Activated B cell treated with CpG ODN at 0.5 μM for 24 hours (primary cell): ENCODE results near the gene OXNAD1. TPM values are rescaled to one million over a fixed set of nuclear protein-coding genes. Genes with fewer than 3 reads are reported as not detected.

Experiments used
- ATAC-seq: fragments of 200-7000 bp; cut with Tn5 transposase; one replicate; pipeline ENCODE4 v1.10.0; 2021; ENCODE audit warnings: low read depth, mild to moderate bottlenecking, moderate library complexity
- CTCF ChIA-PET: fragments of 350-600 bp; sonication (Branson Sonifier 250); formaldehyde crosslinking; loops from one replicate; lab custom pipeline; 2021; ENCODE audit warnings: antibody characterized with exemption; lab: Charles Lee
- POLR2A ChIA-PET: fragments of 350-600 bp; sonication (Branson Sonifier 250); formaldehyde crosslinking; loops from one replicate; lab custom pipeline; 2021; ENCODE audit warnings: antibody characterized with exemption; lab: Charles Lee
- DNase-seq: peaks from one replicate; pipeline ENCODE4 v3.0.0; 2022
- H3K27ac Mint-ChIP-seq: one replicate; pipeline ENCODE4 v1.8.0; 2020; ENCODE audit warnings: mixed read lengths
- H3K27me3 Mint-ChIP-seq: one replicate; pipeline ENCODE4 v1.8.0; 2021; ENCODE audit warnings: mixed read lengths
- H3K36me3 Mint-ChIP-seq: one replicate; pipeline ENCODE4 v1.8.0; 2021; ENCODE audit warnings: low read depth, mixed read lengths
- H3K4me1 Mint-ChIP-seq: one replicate; pipeline ENCODE4 v1.8.0; 2021; ENCODE audit warnings: mixed read lengths
- H3K4me3 Mint-ChIP-seq: one replicate; pipeline ENCODE4 v1.8.0; 2020; ENCODE audit warnings: mild to moderate bottlenecking, mixed read lengths
- H3K9me3 Mint-ChIP-seq: one replicate; pipeline ENCODE4 v1.8.0; 2020; ENCODE audit warnings: mixed read lengths
- intact Hi-C: fragments of 100-400 bp; cut with micrococcal nuclease; formaldehyde crosslinking; loops from one replicate; pipeline ENCODE4 v1.15.1; 2024
- total RNA-seq: library from RNA; stranded (reverse); gene quantifications from 2 replicates; pipeline ENCODE4 v1.2.3, GENCODE V29; 2022
- TF ChIP-seq, protein P1 (sequence below): fragments of 200-600 bp; IDR thresholded peaks from one replicate; pipeline ENCODE4 v1.8.0; 2022; ENCODE audit warnings: antibody characterized with exemption, mild to moderate bottlenecking

Gene OXNAD1
- total RNA-seq, 1 donor from 2014 or later: 8.7 TPM

DNA sequence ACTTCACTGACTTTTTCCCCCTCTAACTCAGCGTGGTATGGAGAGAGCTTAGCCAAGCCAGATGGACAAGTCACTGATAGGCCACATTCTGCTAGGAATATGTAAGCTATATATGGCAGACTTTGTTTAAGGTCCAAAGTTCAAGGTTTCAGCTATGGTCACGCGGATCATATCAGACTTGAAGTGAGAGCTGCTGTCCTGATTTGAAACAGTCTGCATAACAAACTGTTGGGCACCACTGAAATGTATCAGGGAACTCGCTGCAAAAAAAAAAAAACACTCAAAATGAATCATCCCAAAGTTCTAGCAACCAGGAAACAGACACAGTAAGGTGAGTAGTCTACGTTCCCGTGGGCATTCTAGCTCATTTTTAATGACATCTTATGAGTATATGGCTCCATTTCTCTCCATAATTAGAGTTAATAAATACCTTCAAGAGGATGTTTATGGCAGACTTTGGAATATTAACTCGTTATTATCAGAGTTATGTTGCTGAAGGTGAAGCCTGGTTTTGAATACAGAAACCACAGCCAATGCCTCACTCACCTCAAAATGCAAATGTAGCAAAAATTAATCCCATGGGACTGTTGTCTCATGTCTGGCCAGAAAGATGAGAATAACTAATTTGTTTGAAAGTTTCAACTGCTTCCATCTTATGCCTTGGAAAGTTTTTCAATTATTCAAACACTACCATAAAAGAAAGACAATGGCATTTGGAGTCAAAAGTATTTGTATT, 12.6 kb upstream of the OXNAD1 start:
- no peak overlapping the region for H3K4me3 Mint-ChIP-seq
- no peak for DNase-seq
- intact Hi-C loops: no loop called here
- ChIA-PET CTCF (no interaction called here), POLR2A (no interaction called here)
- H3K4me1 Mint-ChIP-seq: peaks cover 20% of the 10 kb centered on the region
- H3K9me3 Mint-ChIP-seq: no peaks in the 10 kb centered on the region
- peak; percentile 40 for ATAC-seq
- TF ChIP-seq, protein P1, sequence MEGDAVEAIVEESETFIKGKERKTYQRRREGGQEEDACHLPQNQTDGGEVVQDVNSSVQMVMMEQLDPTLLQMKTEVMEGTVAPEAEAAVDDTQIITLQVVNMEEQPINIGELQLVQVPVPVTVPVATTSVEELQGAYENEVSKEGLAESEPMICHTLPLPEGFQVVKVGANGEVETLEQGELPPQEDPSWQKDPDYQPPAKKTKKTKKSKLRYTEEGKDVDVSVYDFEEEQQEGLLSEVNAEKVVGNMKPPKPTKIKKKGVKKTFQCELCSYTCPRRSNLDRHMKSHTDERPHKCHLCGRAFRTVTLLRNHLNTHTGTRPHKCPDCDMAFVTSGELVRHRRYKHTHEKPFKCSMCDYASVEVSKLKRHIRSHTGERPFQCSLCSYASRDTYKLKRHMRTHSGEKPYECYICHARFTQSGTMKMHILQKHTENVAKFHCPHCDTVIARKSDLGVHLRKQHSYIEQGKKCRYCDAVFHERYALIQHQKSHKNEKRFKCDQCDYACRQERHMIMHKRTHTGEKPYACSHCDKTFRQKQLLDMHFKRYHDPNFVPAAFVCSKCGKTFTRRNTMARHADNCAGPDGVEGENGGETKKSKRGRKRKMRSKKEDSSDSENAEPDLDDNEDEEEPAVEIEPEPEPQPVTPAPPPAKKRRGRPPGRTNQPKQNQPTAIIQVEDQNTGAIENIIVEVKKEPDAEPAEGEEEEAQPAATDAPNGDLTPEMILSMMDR: no peak
- no peak overlapping the region for H3K27ac Mint-ChIP-seq
- peaks cover 4% of the 10 kb centered on the region for H3K36me3 Mint-ChIP-seq
- peaks cover 10% of the 10 kb centered on the region for H3K27me3 Mint-ChIP-seq

DNA sequence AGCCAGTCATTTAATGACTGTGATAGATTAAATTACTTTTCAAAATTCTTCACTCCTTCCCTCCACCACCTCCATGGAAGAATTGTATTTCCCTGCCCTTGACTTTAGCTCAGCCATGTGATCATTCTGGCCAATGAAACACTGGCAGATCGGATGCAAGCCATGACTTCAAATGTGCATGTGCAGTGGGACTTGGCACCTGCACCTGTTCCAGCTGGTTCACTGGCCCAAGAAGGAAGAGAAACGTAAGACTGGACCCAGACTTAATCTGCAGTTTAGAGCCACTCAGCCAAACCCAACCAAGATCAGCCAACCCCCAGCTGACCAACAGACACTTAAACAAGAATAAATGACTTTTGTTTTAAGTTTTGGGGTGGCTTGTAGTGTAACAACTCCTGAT, 12.0 kb upstream of the OXNAD1 start:
- Mint-ChIP-seq H3K27me3 (peaks cover 10% of the 10 kb centered on the region), H3K36me3 (peaks cover 4% of the 10 kb centered on the region), H3K4me3 (no peak overlapping the region), H3K27ac (no peak overlapping the region), H3K4me1 (peaks cover 15% of the 10 kb centered on the region), H3K9me3 (no peaks in the 10 kb centered on the region)
- ATAC-seq (no peak), DNase-seq (no peak)
- TF ChIP-seq, protein P1: no peak
- intact Hi-C loops: no loop called here
- ChIA-PET CTCF (no interaction called here), POLR2A (interaction anchor here (1.2 kb wide), 1 partner anchor 12 kb away, joined by 3 read pairs; the partner anchor contains the start of gene OXNAD1)

DNA sequence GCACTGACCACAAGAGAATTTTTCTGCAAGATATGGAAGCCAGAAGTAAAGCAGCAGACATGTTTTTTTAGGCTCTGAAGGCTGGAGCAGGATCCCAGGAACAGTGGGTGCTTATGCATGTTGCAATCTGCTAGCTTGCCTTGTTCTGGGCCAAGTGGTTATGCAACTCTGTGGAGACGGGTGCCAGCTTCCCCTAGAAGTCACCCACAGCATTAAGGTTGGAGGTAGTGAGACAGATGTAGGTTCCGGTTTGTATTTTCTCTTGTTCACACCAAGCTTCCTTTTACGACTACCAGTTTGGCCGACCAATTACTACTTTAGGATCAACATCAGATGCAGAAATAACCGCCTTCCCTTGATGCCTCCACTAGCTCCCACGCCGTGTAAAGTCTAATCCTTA, 11.4 kb upstream of the OXNAD1 start:
- H3K27me3 Mint-ChIP-seq: peaks cover 6% of the 10 kb centered on the region
- H3K4me3 Mint-ChIP-seq: no peak overlapping the region
- peaks cover 13% of the 10 kb centered on the region for H3K4me1 Mint-ChIP-seq
- ATAC-seq: no peak
- intact Hi-C loops: no loop called here
- DNase-seq: no peak
- TF ChIP-seq, protein P1: no peak
- CTCF ChIA-PET: no interaction called here
- H3K36me3 Mint-ChIP-seq: peaks cover 4% of the 10 kb centered on the region
- POLR2A ChIA-PET: interaction anchor here (1.2 kb wide), 1 partner anchor 12 kb away, joined by 3 read pairs; the partner anchor contains the start of gene OXNAD1
- no peak overlapping the region for H3K27ac Mint-ChIP-seq
- H3K9me3 Mint-ChIP-seq: no peaks in the 10 kb centered on the region

DNA sequence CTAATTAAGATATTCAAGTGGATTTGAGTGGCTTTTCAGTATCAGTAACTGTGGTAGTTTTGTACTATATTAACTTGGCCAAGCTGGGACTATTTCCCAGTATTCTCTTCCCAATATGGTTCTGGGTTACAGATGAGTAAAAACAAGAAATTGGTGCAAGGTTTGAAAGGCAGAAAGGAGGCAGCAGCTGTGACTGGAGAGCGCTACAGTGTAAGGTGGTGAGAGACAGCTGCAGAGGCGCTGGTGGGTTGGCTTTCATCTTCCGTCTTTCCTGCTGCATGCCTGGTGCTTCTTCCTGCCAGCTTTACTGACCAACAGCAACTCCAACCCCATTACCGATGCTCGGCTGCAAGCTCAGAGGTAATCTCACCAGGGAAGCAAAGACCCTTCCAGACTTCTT, 10.1 kb upstream of the OXNAD1 start:
- Mint-ChIP-seq H3K36me3 (peaks cover 15% of the 10 kb centered on the region), H3K9me3 (no peaks in the 10 kb centered on the region), H3K27ac (no peak overlapping the region), H3K4me3 (no peak overlapping the region), H3K27me3 (peaks cover 6% of the 10 kb centered on the region), H3K4me1 (peaks cover 13% of the 10 kb centered on the region)
- TF ChIP-seq, protein P1: no peak
- intact Hi-C loops: no loop called here
- DNase-seq (no peak), ATAC-seq (no peak)
- POLR2A ChIA-PET: no interaction called here
- CTCF ChIA-PET: no interaction called here

DNA sequence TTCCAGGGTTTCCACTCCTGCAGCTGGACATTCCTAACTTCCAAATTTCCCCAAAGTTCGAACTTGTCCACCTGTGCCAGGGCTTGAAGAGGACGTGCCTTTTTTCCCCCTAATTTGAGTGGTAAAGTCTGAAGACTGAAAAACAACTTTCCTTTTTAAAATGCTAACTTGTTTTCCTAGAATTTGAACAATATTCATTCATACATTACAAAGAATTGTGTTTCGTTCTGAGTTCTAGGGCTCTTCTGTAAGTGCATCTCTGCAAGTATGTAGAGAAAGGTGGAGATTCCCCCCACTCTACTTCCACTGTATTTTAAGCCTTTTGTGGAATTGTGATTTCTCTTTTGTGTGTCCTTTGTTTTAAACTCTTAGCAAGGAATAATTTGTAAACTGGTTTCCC, 9.7 kb upstream of the OXNAD1 start:
- ATAC-seq (no peak), DNase-seq (no peak)
- Mint-ChIP-seq H3K9me3 (no peaks in the 10 kb centered on the region), H3K4me3 (no peak overlapping the region), H3K36me3 (peaks cover 18% of the 10 kb centered on the region), H3K27ac (no peak overlapping the region), H3K27me3 (peaks cover 6% of the 10 kb centered on the region), H3K4me1 (peaks cover 13% of the 10 kb centered on the region)
- intact Hi-C loops: no loop called here
- CTCF ChIA-PET: no interaction called here
- TF ChIP-seq, protein P1: no peak
- POLR2A ChIA-PET: no interaction called here
